Subcutaneous abdominal adipose tissue (tissue), 5 donors: ENCODE data around the gene TNFRSF9.

ENCODE experiments used
- H3K27ac ChIP-seq: one replicate; pipeline ENCODE4 v1.7.0; 2013; ENCODE audit warnings: low read depth, mild to moderate bottlenecking, inconsistent platforms, low read length, moderate library complexity
- H3K27me3 ChIP-seq, 5 donors: one replicate each; pipeline ENCODE4 v1.7.0; 2013; ENCODE audit warnings: low read length in 5 of 5, inconsistent platforms in 1 of 5; ENCODE audit not compliant: control insufficient read depth in 5 of 5, insufficient read depth in 4 of 5
- H3K36me3 ChIP-seq, 5 donors: one replicate each; pipeline ENCODE4 v1.7.0; 2013; ENCODE audit warnings: low read length in 5 of 5; ENCODE audit not compliant: control insufficient read depth in 5 of 5, insufficient read depth in 5 of 5
- H3K4me1 ChIP-seq, 5 donors: one replicate each; pipeline ENCODE4 v1.7.0; 2013; ENCODE audit warnings: low read length in 5 of 5, mild to moderate bottlenecking in 3 of 5, moderate library complexity in 1 of 5; ENCODE audit not compliant: control insufficient read depth in 5 of 5, insufficient read depth in 5 of 5
- H3K4me3 ChIP-seq, 5 donors: one replicate each; pipeline ENCODE4 v1.7.0; 2013; ENCODE audit warnings: low read length in 5 of 5, low read depth in 1 of 5
- H3K9ac ChIP-seq, 5 donors: one replicate each; pipeline ENCODE4 v1.7.0; 2013; ENCODE audit warnings: low read length in 5 of 5, mild to moderate bottlenecking in 4 of 5, moderate library complexity in 3 of 5
- H3K9me3 ChIP-seq, 5 donors: one replicate each; pipeline ENCODE4 v1.7.0; 2013; ENCODE audit warnings: low read length in 5 of 5; ENCODE audit not compliant: control insufficient read depth in 5 of 5
- donor health status: healthy.
- donor health status: healthy.
- donor health status: healthy.
- donor health status: healthy.
- donor health status: healthy.

Gene TNFRSF9

GRCh38 chr1:7885513-7886404 is 54.9 kb downstream of the TNFRSF9 start:
- H3K27me3 ChIP-seq, result peaks cover 0 to 28% (median 9%) of the 10 kb centered on the region in 5 donors
- H3K9ac ChIP-seq, result no peak overlapping the region
- H3K9me3 ChIP-seq, result peaks cover 0 to 4% (median 0%) of the 10 kb centered on the region in 5 donors
- H3K4me1 ChIP-seq, result peaks cover 0 to 2% (median 0%) of the 10 kb centered on the region in 5 donors
- H3K36me3 ChIP-seq, result no peaks in the 10 kb centered on the region
- H3K4me3 ChIP-seq, result no peak overlapping the region
- H3K27ac ChIP-seq, result no peak overlapping the region

GRCh38 chr1:7884757-7885156 is 55.9 kb downstream of the TNFRSF9 start:
- peaks cover 0 to 2% (median 0%) of the 10 kb centered on the region in 5 donors for H3K4me1 ChIP-seq
- peaks cover 0 to 28% (median 9%) of the 10 kb centered on the region in 5 donors for H3K27me3 ChIP-seq
- no peaks in the 10 kb centered on the region for H3K36me3 ChIP-seq
- no peak overlapping the region for H3K4me3 ChIP-seq
- no peak overlapping the region for H3K9ac ChIP-seq
- H3K27ac ChIP-seq, result no peak overlapping the region
- H3K9me3 ChIP-seq, result peaks cover 0 to 4% (median 0%) of the 10 kb centered on the region in 5 donors

- Histone ChIP-seq H3K4me1 (no peaks in the 10 kb centered on the region), H3K27me3 (peaks cover 0 to 7% (median 2%) of the 10 kb centered on the region in 5 donors), H3K9me3 (peaks cover 0 to 5% (median 2%) of the 10 kb centered on the region in 5 donors), H3K36me3 (no peaks in the 10 kb centered on the region), H3K9ac (no peak overlapping the region), H3K4me3 (no peak overlapping the region), H3K27ac (no peak overlapping the region)
Observed at GRCh38 chr1:7879228-7879627, 61.4 kb downstream of the TNFRSF9 start.

- Histone ChIP-seq H3K27ac (no peak overlapping the region), H3K36me3 (no peaks in the 10 kb centered on the region), H3K4me3 (no peak overlapping the region)
Observed at GRCh38 chr1:7878027-7878426, 62.6 kb downstream of the TNFRSF9 start.

GRCh38 chr1:7873801-7874795 is 66.5 kb downstream of the TNFRSF9 start:
- Histone ChIP-seq H3K27ac (no peak overlapping the region), H3K9ac (no peak overlapping the region), H3K27me3 (peaks cover 0 to 7% (median 2%) of the 10 kb centered on the region in 5 donors)

More at GRCh38 chr1:7878027-7878426, 62.6 kb downstream of the TNFRSF9 start:
- Histone ChIP-seq H3K27me3 (peaks cover 0 to 7% (median 2%) of the 10 kb centered on the region in 5 donors), H3K4me1 (no peaks in the 10 kb centered on the region), H3K9ac (no peak overlapping the region), H3K9me3 (peaks cover 0 to 5% (median 2%) of the 10 kb centered on the region in 5 donors)

GRCh38 chr1:7871136-7871535 is 69.5 kb downstream of the TNFRSF9 start:
- H3K4me3 ChIP-seq, result no peak overlapping the region
- no peaks in the 10 kb centered on the region for H3K4me1 ChIP-seq
- no peaks in the 10 kb centered on the region for H3K9me3 ChIP-seq
- H3K27ac ChIP-seq, result no peak overlapping the region
- no peak overlapping the region for H3K9ac ChIP-seq
- H3K36me3 ChIP-seq, result no peaks in the 10 kb centered on the region
- peaks cover 0 to 9% (median 5%) of the 10 kb centered on the region in 5 donors for H3K27me3 ChIP-seq

More at GRCh38 chr1:7873801-7874795, 66.5 kb downstream of the TNFRSF9 start:
- H3K4me1 ChIP-seq, result no peaks in the 10 kb centered on the region
- H3K4me3 ChIP-seq, result no peak overlapping the region
- H3K9me3 ChIP-seq, result peaks cover 0 to 5% (median 2%) of the 10 kb centered on the region in 5 donors
- H3K36me3 ChIP-seq, result no peaks in the 10 kb centered on the region

GRCh38 chr1:7869136-7869920 is 71.3 kb downstream of the TNFRSF9 start:
- H3K9me3 ChIP-seq, result no peaks in the 10 kb centered on the region
- no peaks in the 10 kb centered on the region for H3K4me1 ChIP-seq
- H3K4me3 ChIP-seq, result no peak overlapping the region
- no peaks in the 10 kb centered on the region for H3K36me3 ChIP-seq
- H3K27ac ChIP-seq, result no peak overlapping the region
- no peak overlapping the region for H3K9ac ChIP-seq
- H3K27me3 ChIP-seq, result peaks cover 0 to 5% (median 2%) of the 10 kb centered on the region in 5 donors

GRCh38 chr1:7868070-7868780 is 72.4 kb downstream of the TNFRSF9 start:
- Histone ChIP-seq H3K4me1 (no peaks in the 10 kb centered on the region), H3K36me3 (no peaks in the 10 kb centered on the region), H3K9me3 (no peaks in the 10 kb centered on the region), H3K27ac (no peak overlapping the region), H3K27me3 (peaks cover 0 to 5% (median 2%) of the 10 kb centered on the region in 5 donors), H3K9ac (no peak overlapping the region), H3K4me3 (no peak overlapping the region)

GRCh38 chr1:7865978-7866377 is 74.7 kb downstream of the TNFRSF9 start:
- H3K36me3 ChIP-seq, result no peaks in the 10 kb centered on the region
- H3K9me3 ChIP-seq, result no peaks in the 10 kb centered on the region
- no peak overlapping the region for H3K27ac ChIP-seq
- no peaks in the 10 kb centered on the region for H3K4me1 ChIP-seq
- H3K9ac ChIP-seq, result no peak overlapping the region
- H3K27me3 ChIP-seq, result peaks cover 0 to 5% (median 2%) of the 10 kb centered on the region in 5 donors
- no peak overlapping the region for H3K4me3 ChIP-seq
